Measurements from ENCODE around the gene UBE2F.
"Not testable (repeated sequence)": the region's sequence is repeated elsewhere in the genome, so short reads cannot be mapped to it uniquely, and the experiment has no call there.

The UBE2F gene

GRCh38 chr2:237946423-237946822, 20.4 kb upstream of the UBE2F start:
- no peak for DNase-seq

- DNase-seq = not testable (repeated sequence)
Measured at GRCh38 chr2:237951354-237951753, 15.5 kb upstream of the UBE2F start.

DNA sequence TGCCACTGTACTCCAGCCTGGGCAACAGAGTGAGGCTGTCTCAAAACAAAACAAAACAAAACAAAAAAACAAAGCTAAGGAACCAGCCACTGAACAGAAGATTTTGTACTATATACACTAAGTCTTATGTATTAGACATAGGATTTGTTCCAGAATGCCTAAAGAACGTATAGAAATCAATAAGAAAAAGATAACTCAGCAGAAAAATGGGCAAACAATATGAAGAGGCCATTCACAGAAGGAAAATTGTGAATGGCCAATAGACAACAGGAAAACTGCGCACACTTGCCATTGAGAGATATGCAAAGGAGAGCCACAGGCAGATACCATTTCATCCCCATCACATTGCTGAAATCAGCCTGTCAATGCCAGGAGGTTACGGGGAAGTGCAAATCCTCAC, 14.9 kb upstream of the UBE2F start:
- no peak for DNase-seq

DNA sequence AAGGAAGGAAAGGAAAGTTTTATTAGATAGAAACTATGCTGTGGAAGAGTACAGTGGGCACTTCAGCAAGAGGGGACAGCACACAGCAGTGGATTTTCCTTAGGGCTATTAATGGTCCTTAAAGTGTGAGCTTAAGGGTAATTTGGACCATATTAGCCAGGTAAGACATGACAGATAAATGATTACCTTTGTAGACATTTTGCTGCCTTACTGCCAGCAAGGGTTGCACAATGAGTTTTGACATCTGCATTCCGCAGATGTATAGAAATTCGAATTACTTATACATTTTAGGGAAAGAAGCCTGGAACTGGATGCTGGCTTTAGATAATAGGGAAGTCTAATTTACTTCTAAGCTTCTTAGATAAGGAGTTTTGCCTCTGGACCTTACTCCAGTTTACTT, 14.0 kb upstream of the UBE2F start:
- no peak for DNase-seq

DNA sequence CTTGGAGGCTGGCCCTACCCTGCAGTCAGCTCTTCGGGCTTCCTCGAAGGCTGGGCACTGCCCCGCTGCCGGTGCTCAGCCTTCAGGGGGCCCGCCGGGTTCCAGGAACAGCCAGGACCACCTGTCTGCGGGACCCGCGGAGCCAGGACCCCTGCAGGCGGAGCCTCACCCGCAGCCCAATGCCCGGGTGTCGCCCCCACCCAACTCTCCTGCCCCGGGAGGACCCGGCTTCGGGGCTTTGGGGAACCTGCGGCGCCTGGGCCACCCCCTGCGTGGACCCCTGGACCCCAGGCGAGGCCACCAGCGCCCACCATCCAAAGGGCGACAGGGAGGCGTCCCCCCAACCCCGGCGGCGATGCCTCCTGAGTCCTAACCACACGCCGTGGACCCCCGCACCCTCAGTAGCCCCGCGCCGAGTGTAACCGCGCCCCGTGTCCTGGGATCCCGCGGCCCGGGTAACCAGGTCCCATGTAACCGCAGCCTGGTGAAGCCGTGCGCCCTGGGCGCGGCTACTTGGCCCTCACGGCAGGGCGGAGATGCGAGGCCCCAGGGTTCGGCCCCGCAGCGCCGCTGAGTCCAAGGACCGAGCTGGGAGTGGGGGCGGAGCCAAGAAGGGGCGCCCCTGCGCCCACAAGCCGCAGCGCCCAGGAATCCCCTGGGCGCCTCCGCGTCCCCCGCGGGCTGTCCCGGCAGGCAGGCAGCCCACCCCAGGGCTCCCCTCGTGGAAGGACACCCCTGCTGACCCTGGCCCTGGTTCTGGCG, 11.0 kb upstream of the UBE2F start:
- no peak for DNase-seq

- DNase-seq = no peak
Measured at GRCh38 chr2:237956402-237956736, 10.4 kb upstream of the UBE2F start.

- no peak for DNase-seq
Measured at GRCh38 chr2:237961637-237962036, 5.2 kb upstream of the UBE2F start.

DNA sequence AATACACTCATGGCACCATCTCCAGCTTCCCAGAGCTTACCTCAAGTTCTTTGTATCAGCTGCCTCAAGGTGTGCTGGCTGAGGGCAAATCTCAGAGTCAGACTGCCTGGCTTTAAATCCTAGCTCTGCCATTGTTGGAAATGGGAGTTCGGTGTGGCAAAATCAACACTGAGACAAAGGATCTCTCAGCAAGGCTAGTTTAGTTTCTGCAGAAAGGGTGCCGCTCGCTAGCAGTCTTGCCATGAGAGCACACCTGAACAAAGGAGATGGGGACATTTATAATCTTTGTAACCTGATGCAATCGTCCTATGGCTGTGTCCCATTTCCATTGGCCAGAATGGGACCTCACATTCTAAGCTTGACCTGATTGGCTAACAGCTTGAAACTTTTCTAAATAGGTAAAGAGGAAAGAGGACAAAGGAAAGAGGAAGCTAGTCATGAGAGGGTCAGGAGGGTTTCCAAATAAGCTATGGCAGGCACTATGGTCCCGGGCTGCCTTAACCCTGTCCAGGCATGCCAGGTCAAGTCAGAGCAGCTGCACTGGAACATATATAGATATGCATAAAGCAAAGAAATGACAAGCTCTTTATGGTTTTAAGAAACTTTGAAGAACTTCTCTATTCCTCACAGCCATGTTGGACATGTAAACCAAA, 4.3 kb upstream of the UBE2F start:
- DNase-seq = no peak

DNA sequence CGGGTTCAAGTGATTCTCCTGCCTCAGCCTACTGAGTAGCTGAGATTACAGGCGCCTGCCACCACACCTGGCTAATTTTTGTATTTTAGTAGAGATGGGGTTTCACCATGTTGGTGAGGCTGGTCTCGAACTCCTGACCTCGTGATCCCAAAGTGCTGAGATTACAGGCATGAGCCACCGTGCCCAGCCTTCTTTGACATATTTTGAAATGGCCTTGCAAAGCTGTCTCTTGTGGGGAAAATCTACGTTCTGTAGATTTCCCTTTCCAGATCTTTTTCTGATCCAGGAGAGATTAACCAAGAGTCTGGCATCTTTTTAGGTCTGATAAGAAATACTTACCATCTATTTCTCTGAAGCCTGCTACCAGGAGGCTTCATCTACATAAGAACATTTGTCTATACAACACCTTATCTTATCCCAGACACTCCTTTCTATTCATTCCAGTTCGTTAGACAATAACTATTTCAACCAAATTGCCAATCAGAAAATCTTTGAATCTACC, 3.3 kb upstream of the UBE2F start:
- not testable (repeated sequence) for DNase-seq

DNA sequence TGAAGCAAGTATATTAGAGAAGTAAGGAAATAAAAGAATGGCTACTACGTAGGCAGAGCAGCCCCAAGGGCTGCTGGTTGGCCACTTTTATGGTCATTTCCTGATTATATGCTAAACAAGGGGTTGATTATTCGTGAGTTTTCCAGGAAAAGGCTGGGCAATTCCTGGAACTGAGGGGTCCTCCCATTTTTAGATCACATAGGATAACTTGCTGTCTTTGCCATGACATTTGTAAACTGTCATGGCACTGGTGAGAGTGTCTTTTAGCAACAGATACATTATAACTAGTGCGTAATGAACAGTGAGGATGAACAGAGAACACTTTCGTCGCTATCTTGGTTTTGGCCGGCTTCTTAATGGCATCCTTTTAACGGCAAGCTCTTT, 2.6 kb upstream of the UBE2F start:
- no peak for DNase-seq

- DNase-seq = no peak
Measured at GRCh38 chr2:237964578-237965404, 2.0 kb upstream of the UBE2F start.

GRCh38 chr2:237965844-237966243, 970 bp upstream of the UBE2F start:
- DNase-seq = not testable (repeated sequence)

DNA sequence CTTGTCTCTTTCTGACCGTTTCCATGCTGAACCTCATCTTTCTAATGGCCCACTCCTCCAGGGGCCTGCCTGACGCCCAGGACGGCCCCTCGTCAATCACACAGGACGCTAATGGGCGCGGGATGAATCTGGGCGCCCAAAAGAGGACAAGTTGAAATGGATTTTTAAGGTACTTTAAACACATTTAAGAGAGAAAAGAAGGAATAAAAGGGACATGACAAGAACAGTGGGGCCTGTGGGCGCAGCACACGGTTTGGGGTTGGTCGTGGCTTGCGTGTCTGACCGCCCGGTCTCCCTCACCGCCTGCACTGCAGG, 607 bp upstream of the UBE2F start:
- no peak for DNase-seq

DNA sequence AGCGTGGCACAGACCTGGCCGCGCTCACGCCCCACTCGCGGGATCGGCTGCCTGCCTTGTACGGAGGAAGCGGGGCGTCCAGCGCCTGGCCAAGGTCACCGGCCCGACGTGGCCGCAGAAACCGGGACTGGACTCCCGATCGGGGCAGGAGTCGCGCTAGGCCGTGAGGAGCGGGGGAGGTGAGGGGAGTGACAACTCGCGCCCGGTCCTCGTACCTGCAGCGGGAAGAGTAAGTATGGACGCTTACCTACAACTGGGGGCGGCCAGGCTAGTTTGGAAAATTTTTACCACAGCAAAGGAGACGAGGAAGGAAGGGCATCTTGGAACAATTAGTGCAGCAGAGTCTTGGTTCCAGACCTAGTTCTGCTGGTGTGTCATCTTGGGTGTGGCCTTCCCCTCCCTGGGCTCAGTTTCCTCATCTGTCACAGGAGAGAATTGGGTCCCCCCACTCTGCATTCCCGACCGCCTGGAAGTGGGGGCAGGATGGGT, 693 bp downstream of the UBE2F start:
- no peak for DNase-seq

DNA sequence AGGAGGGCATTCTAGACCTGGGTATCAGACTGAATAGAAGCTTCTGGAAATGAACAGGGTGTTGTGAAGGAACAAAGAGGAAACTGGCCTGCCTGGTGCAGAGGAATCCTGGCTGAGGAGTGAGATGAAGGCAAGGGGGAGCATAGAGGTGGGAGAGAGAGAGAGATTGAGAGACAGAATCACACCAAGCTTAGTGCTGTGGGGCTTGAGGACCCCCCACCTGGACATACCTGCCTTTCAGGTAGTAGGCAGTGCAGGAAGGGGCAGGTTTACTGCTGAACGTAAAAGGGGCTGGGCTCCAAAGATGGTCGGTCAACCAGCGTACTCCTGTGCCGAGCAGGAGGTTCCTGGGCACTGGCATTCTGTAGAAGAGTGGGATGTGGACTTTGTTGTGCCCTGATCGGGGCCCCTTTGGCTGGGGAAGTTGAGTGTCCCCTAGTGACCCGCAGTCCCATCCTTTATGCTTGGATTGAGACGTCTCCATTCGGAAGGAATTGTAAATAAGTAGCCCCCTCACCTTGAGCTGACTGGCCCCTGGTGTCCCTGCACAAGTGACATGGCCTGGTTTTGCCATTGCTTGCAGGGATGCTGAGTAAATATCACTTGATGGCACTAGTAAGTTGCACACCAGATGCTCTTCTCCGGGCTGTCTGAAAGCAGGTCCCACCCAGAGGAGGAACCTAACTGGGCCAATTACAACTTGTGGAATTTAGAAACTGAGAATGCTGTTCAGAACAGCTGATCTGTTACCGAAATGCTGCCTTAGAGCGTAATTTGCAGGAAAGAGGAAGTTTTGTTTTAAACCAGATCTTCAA, 1.4 kb downstream of the UBE2F start:
- DNase-seq = peak; percentile 62

DNA sequence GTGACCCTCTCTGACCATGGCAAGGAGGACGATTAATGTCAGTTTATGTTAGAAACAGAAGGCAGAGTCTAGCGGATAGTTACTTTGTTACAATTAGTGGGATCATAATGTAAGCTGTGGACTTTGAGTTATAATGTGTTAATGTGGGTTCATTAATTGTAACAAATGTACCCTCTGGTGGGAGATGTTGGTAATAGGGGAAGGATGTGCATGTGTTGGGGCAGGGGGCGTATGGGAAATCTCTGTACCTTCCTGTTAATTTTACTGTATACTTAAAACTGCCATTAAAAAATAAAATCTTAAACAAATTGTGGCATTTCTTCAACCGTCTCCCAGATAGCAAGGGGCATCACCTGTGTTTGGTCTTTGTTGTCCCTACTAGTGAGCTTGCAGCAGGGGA, 4.8 kb downstream of the UBE2F start:
- DNase-seq = no peak

GRCh38 chr2:237972211-237972610, 5.4 kb downstream of the UBE2F start:
- DNase-seq = no peak

- DNase-seq = no peak
Measured at GRCh38 chr2:237972936-237973335, 6.1 kb downstream of the UBE2F start.

DNA sequence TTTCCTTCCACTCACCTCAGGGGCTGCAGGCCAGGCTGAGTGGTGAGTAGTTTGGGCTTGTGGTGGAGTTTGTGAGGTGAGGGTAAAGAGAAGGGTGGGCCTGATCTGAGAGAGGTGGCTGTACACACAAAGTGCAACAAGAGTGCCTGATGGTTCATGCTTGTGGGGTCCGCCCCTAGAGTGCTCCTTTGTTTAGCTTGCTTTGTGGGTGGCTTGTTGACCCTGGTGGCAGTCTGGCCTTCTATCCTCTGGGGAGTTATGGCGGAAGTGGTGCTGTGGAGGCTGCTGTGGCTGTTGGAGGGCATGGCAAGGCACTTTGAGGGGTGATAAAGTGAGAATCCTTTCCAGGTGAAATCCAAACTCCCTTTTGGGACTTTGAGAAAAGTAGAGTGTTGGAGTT, 10.6 kb downstream of the UBE2F start:
- no peak for DNase-seq

DNA sequence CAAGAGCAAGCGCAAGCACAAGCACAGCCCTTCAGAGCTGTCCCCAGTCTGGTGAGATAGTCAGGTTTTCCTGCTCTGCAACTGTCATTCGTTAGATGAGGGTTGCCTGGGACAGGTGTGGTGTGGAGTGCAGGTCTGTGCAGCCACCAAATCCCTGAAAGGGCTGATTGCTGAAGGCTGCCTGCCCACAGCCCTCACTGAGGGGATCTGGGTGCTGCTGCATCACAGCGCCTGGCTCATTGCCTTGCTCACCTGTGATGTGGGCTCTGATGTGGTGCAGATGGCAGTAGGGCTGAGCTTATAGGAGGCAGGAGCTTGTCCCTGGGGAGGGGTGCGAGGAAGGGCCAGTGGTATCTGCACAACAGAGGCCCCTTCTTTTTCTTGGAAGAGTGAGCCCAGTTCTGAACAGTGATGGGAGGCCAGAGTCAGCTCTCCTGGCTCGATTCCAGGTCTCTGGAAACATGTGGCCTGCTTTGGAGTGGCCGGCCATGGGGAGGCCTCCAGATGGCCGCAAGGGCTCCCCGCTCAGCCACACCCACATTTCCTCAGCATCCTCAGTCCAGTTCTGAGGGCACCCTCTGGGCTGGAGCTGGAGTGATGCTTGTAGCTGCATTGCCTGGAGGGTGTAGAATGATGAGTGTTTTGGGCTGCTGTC, 11.4 kb downstream of the UBE2F start:
- DNase-seq = no peak

GRCh38 chr2:237979331-237979730, 12.5 kb downstream of the UBE2F start:
- no peak for DNase-seq

DNA sequence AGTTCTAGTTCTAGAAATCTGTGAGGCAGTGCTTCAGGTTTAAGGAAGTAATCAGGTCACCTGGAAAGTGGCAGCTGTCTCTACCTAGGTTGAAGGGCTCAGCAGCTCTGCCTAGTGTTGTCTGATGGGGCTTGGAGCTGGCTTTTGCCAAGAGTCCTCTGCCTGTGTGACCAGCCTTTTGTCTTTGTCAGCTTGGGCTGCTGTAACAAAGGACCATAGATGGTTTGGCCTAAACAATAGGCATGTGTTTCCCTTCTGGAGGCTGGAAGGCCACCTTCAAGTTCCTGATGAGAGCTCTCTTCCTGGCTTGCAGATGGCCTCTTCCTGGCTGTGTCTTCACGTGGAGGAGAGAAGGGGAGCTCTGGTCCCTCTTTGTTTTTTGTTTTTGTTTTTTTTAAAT, 13.3 kb downstream of the UBE2F start:
- DNase-seq = no peak

All from activated CD4-positive, alpha-beta T cell treated with anti-CD3 and anti-CD28 coated beads, Interleukin-2, amount 50 U/mL, for 16 hours (primary cell).